Immature natural killer cell (primary cell): ENCODE measurements around the gene ORMDL3. TPM values are rescaled to one million over a fixed set of nuclear protein-coding genes. Genes with fewer than 3 reads are reported as not detected.
A peak's percentile ranks its signal among the peaks of the same experiment; 100 is the strongest.
"Not testable (repeated sequence)": the region's sequence is repeated elsewhere in the genome, so short reads cannot be mapped to it uniquely, and the experiment has no call there.

Experiments
- DNase-seq, 3 donors: peaks; one replicate each; pipeline ENCODE4 v3.0.0; 2022; ENCODE audit warnings: mixed read lengths in 1 of 3
- H3K27ac Mint-ChIP-seq, 6 donors: one replicate each; pipeline ENCODE4 v1.8.0; 2020; ENCODE audit warnings: mixed read lengths in 6 of 6, mild to moderate bottlenecking in 5 of 6, inconsistent platforms in 4 of 6, moderate library complexity in 3 of 6
- H3K27me3 Mint-ChIP-seq, 3 donors: one replicate each; pipeline ENCODE4 v1.8.0; 2020 to 2021; ENCODE audit warnings: low read depth in 3 of 3, mild to moderate bottlenecking in 3 of 3, mixed read lengths in 3 of 3, moderate library complexity in 3 of 3, inconsistent platforms in 1 of 3
- H3K36me3 Mint-ChIP-seq, 3 donors: one replicate each; pipeline ENCODE4 v1.8.0; 2020; ENCODE audit warnings: mixed read lengths in 3 of 3, inconsistent platforms in 2 of 3, mild to moderate bottlenecking in 2 of 3
- H3K4me1 Mint-ChIP-seq, 2 donors: one replicate each; pipeline ENCODE4 v1.8.0; 2020; ENCODE audit warnings: inconsistent platforms in 2 of 2, mild to moderate bottlenecking in 2 of 2, mixed read lengths in 2 of 2, moderate library complexity in 1 of 2
- H3K4me3 Mint-ChIP-seq, 5 donors: one replicate each; pipeline ENCODE4 v1.8.0; 2020; ENCODE audit warnings: mild to moderate bottlenecking in 5 of 5, mixed read lengths in 5 of 5, inconsistent platforms in 3 of 5, moderate library complexity in 3 of 5
- H3K9me3 Mint-ChIP-seq, 6 donors: one replicate each; pipeline ENCODE4 v1.8.0; 2020; ENCODE audit warnings: mild to moderate bottlenecking in 6 of 6, mixed read lengths in 6 of 6, inconsistent platforms in 4 of 6, moderate library complexity in 3 of 6
- polyA plus RNA-seq, 3 donors: library from polyadenylated mRNA; unstranded; fragments of 300-500 nt; fragmentation: Illumina TruSeq; gene quantifications; one replicate each; pipeline ENCODE4 v1.2.3, GENCODE V29; 2021

The ORMDL3 gene
- polyA plus RNA-seq, 3 donors from 2014 or later: 44.1 to 154 (median 63.8) TPM

DNA sequence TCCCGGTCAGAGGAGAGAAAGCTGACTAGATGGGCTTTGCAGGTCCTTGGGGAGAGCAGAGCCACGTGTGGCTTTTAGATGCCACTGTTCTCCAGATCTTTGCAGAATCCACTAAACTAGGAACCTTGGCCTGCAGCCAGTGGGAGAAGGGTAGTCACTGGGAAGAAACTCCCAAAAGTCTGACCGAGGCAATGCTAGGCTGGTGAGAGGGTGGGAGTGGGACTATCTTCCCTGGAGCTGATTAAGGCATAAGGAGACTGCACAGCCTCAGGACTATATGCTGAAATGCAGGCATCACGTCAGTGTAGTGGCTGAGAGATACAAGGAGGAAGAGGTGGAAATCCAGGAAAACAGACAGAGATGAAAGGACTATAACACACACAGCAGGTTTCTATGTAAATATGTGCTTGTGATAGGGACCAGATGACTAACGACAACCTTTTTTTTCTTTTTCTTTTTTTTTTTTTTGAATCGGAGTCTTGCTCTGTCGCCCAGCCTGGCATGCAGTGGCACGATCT lies 33.2 kb upstream of the ORMDL3 start:
- Mint-ChIP-seq H3K4me3 (no peak overlapping the region), H3K27ac (peak overlapping the region in 1 of 6 donors; percentile 77), H3K36me3 (no peaks in the 10 kb centered on the region), H3K27me3 (peaks cover 4 to 5% (median 5%) of the 10 kb centered on the region in 3 donors), H3K9me3 (no peaks in the 10 kb centered on the region), H3K4me1 (peaks cover 7 to 20% of the 10 kb centered on the region in 2 donors)
- no peak for DNase-seq

DNA sequence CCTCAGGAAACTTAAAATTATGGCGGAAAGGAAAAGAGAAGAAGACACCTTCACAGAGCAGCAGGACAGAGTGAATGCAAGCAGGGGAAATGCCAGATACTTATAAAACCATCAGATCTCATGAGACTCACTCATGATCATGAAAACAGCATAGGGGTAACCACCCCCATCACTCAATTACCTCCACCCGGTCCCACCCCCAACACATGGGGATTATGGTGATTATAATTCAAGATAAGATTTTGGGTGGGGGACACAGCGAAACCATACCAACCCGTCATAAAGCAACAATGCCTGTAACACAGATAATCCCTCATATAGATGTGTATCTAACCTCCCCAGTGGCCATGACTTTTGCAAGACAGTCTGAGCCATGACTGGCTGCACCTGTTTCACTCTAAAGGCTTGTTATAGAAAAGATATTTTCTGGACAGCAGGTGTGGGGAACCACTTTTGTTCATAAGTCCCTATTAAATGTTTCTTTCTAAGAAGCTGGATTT lies 28.4 kb upstream of the ORMDL3 start:
- Mint-ChIP-seq H3K27me3 (peaks cover 0 to 2% (median 0%) of the 10 kb centered on the region in 3 donors), H3K4me3 (no peak overlapping the region), H3K36me3 (no peaks in the 10 kb centered on the region), H3K4me1 (peaks cover 20 to 21% of the 10 kb centered on the region in 2 donors), H3K27ac (peak overlapping the region in 1 of 6 donors; percentile 55), H3K9me3 (no peaks in the 10 kb centered on the region)
- DNase-seq: no peak

DNA sequence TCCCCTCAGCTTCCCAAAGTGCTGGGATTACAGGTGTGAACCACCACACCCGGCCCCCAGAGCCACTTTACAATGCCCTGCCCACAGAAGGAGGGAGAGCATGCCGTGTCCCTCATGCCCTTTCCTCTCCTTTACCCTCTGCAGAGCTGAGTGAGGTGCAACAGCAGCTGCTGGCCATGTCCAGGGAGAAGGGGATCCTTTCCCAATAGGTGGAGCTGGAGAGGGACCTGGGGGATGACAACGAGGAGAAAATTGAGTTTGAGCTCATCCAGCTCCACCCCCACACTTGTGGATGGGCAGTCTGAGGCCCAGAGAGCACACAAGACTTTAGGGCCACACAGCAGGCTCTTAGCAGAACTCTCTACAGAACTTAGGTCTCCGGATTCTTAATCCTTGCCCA lies 27.5 kb upstream of the ORMDL3 start:
- peak overlapping the region in 1 of 5 donors; percentile 30 for H3K4me3 Mint-ChIP-seq
- H3K27ac Mint-ChIP-seq: peak overlapping the region in 2 of 6 donors; percentile 45 to 49
- H3K27me3 Mint-ChIP-seq: peaks cover 0 to 2% (median 0%) of the 10 kb centered on the region in 3 donors
- DNase-seq: no peak
- peaks cover 17 to 20% of the 10 kb centered on the region in 2 donors for H3K4me1 Mint-ChIP-seq
- H3K36me3 Mint-ChIP-seq: no peaks in the 10 kb centered on the region
- H3K9me3 Mint-ChIP-seq: no peaks in the 10 kb centered on the region

DNA sequence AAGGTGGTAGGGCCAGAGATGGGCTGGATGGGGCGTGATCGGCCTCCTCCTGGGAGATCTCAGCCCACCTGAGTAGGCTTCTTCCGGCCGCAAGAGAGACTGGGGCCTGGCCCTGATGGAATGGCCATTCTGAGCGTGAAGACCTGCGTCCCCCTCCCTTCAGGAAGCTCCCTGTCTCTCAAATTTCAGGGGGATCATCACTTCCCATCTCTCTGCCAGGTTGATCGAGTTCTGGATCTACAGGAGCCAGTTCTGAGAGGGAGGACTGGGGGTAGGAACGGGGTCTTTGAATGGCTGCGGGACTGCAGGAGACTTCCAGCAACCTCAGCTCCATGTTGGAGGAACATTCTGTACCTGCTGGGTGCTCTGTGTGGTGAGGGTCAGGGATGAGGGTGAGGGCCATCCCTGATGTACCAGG lies 26.1 kb upstream of the ORMDL3 start:
- Mint-ChIP-seq H3K9me3 (no peaks in the 10 kb centered on the region), H3K27ac (peak overlapping the region; percentile 78 to 88 (median 80)), H3K36me3 (no peaks in the 10 kb centered on the region), H3K27me3 (no peaks in the 10 kb centered on the region), H3K4me1 (peaks cover 13 to 14% of the 10 kb centered on the region in 2 donors), H3K4me3 (peak overlapping the region; percentile 71 to 84 (median 76))
- no peak for DNase-seq

DNA sequence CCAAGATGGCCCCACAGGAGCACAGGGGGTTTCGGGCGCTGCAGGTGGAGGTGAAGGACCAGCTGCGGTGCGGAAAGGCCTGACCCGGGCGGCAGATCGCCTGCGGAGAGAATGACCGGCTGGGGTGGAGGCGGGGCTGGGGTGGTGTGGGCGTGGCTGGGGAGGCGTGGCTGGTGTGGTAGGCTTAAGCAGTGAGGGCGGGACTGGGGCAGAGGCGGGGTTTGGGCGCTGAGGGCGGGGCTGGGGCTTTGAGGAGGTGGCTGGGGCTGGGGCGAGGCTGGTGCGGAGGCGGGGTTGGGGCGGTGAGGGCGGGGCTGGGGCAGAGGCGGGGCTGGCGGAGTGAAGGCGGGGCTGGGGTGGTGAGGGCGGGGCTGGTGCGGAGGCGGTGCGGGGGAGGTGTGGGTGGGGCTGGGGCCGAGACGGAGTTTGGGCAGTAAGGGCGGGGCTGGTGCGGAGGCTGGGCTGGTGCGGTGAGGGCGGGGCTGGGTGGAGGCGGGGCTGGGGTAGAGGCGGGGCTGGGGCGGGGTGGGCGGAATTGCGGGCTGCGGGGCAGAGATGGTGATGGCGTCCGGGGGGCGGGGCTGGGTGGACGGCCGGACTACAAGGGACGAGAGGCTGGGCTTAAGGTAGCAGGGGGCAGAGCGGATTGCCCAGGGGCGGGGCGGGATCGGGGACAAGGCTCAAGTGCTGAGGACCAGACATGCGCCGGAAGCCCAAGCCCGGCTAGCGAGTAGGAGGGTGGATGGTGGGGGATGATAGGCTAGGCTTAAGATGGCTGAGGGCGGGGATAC lies 25.5 kb upstream of the ORMDL3 start:
- no peaks in the 10 kb centered on the region for H3K36me3 Mint-ChIP-seq
- no peaks in the 10 kb centered on the region for H3K27me3 Mint-ChIP-seq
- H3K9me3 Mint-ChIP-seq: no peaks in the 10 kb centered on the region
- peak overlapping the region; percentile 78 to 88 (median 80) for H3K27ac Mint-ChIP-seq
- H3K4me3 Mint-ChIP-seq: peak overlapping the region; percentile 73 to 84 (median 78)
- peak; percentile 88 to 92 (median 88) for DNase-seq
- peaks cover 13 to 14% of the 10 kb centered on the region in 2 donors for H3K4me1 Mint-ChIP-seq

DNA sequence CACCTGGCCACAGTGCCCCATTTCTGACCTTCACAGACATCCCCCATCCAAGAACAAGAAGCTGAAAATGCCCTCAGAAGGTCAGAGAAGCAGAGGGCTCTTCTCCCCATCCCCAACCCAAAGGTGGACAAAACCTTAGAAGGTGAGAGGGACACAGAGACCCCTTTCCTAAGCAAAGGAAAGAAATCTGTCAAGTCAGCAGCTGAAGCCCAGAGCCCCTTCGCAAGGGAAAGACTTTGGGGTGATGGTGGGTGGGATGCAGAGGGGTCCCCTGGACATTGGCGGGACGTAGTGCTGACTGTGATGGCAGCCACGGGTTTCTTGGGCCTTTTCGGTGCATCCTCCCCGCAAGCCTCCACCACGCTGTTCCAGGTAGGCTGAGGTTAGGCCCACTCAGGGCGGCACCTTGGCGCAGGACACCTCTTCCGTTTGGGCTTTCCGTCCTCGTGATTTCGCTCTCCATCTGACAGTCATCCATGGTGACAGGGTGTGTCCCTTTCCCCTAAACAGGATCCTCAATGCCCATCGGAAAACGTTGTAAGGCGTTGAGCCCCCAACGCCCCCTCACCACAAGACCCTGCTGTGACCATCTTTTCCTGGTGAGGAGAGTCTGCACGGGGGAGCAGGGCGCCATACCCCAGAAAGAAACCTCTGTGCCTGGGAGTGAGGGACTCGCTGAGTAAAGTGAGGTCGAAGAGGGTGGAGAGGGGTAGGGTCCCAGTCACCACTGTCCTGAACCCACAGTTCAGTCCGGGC lies 24.7 kb upstream of the ORMDL3 start:
- Mint-ChIP-seq H3K27me3 (no peaks in the 10 kb centered on the region), H3K9me3 (no peaks in the 10 kb centered on the region), H3K4me1 (peaks cover 13 to 14% of the 10 kb centered on the region in 2 donors), H3K4me3 (peak overlapping the region; percentile 58 to 78 (median 68)), H3K36me3 (no peaks in the 10 kb centered on the region), H3K27ac (peak overlapping the region in 3 of 6 donors; percentile 40 to 50 (median 48))
- no peak for DNase-seq

DNA sequence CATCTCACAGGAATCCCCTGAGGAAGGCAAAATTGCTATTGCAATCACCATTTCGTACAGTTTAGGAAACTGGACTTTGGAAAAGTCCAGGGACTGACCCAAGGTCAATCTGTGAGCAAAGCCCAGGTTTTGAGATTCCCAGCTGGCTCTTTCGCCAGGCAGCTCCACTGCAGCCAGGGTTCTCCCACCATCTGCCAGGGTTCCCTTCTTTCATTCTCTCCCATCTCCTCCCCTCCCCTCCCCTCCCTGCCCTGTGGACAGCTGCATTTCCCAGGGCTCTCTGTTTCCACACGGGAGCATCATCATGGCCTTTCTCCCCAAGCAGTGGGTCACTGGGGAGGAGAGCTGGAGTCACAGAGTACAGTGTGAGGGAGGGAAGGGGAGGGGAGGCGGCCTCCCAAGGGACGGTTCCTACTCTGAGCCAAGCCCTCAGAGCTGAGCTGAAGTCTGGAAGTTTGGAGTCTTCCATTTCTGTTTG lies 23.5 kb upstream of the ORMDL3 start:
- Mint-ChIP-seq H3K4me1 (peaks cover 13 to 14% of the 10 kb centered on the region in 2 donors), H3K4me3 (peak overlapping the region in 2 of 5 donors; percentile 3 to 38), H3K36me3 (no peaks in the 10 kb centered on the region), H3K27me3 (no peaks in the 10 kb centered on the region), H3K9me3 (no peaks in the 10 kb centered on the region), H3K27ac (peak overlapping the region in 1 of 6 donors; percentile 25)
- no peak for DNase-seq

DNA sequence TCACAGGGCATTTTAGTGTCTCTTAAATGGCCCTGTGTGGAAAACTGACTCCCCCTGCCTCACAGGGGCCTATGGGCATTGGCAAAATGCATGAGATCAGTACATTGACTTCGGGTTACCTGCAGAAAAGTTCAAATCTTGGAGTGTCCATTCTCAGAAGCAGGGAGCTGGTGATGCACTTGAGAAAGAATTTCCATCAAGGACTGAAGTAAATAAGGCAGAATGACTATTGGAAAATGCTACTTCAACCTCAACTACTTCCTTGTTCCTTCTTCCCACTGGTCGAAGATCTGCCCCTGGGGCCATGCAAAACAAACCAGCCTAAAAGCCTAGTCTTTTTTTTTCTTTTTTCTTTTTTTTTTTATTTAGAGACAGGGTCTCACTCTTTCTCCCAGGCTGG lies 21.6 kb upstream of the ORMDL3 start:
- H3K36me3 Mint-ChIP-seq: no peaks in the 10 kb centered on the region
- H3K9me3 Mint-ChIP-seq: no peaks in the 10 kb centered on the region
- no peak for DNase-seq
- H3K27ac Mint-ChIP-seq: peak overlapping the region in 1 of 6 donors; percentile 28
- H3K27me3 Mint-ChIP-seq: no peaks in the 10 kb centered on the region
- peaks cover 13 to 14% of the 10 kb centered on the region in 2 donors for H3K4me1 Mint-ChIP-seq
- H3K4me3 Mint-ChIP-seq: no peak overlapping the region

DNA sequence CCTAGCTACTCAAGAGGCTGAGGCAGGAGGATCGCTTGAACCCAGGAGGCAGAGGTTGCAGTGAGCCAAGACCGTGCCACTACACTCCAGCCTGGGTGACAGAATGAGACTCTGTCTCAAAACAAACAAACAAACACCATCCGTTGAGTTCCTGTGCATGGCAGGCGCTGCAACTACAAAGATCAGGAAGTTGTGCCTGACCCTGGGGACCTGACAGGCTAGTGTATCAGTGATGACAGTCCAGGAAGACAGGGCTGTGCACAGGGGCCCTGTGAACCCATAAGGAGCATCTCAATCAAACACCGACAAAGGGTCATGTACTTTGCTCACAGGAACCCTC lies 21.1 kb upstream of the ORMDL3 start:
- H3K27me3 Mint-ChIP-seq, H3K27ac Mint-ChIP-seq, H3K36me3 Mint-ChIP-seq, H3K9me3 Mint-ChIP-seq, H3K4me3 Mint-ChIP-seq, DNase-seq: not testable (repeated sequence)
- peaks cover 9 to 10% of the 10 kb centered on the region in 2 donors for H3K4me1 Mint-ChIP-seq

DNA sequence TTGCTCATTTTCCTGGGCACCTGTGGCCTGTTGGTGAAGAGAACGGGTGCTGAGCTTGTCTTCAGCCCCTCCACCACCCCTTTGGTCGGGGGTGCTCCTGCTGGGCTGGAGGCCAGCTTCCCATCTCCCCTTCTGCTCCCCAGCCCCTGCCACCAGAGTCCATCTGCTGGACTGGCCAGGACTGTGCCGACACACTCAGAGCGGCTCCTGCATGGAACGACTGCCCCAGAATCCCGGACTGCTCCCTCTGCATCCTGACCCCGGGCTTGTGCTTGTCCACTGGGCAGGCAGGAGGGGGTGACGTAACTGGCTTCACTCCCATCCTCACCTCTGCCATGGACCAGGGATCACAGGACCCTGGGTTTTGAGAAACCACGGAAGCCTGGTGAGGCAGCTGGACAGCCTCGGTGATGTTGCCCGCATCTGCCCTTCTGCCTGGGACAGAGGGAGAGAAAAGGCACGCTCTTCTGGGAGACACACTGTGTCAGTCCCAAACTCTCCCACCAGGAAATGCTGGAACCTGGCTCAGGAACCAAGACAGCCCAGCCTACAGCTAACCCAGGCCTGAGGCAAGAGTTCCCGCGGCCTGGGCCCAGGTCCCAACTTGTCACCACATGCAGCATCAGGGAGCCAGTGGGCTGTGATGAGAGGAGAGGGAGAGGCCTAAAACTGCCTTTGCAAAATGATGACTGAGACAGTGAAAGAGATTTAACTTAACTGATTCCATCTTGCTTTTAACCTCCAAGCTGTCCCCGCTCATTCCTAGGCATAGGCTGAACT lies 19.3 kb upstream of the ORMDL3 start:
- Mint-ChIP-seq H3K4me1 (peaks cover 0 to 2% of the 10 kb centered on the region in 2 donors), H3K4me3 (no peak overlapping the region), H3K9me3 (no peaks in the 10 kb centered on the region), H3K36me3 (no peaks in the 10 kb centered on the region), H3K27me3 (peaks cover 0 to 1% (median 0%) of the 10 kb centered on the region in 3 donors), H3K27ac (no peak overlapping the region)
- no peak for DNase-seq

DNA sequence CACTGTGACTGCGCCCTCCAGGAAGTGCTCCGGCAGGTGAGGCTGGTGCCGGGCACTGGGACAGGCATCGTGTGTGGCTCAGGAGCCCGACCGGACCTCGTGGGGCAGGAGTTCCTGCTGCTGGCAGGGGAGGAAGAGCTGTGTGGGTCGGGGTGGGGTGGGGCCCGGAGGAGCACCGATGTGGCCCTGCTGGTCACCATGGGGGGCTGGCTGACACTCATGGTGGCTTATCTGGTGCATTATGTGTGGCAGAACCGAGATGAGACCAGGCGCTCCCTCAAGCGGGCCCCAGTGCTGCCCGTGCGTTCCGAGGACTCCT lies 17.0 kb upstream of the ORMDL3 start:
- DNase-seq: no peak
- no peaks in the 10 kb centered on the region for H3K4me1 Mint-ChIP-seq
- no peaks in the 10 kb centered on the region for H3K9me3 Mint-ChIP-seq
- H3K4me3 Mint-ChIP-seq: no peak overlapping the region
- H3K27me3 Mint-ChIP-seq: peaks cover 0 to 1% (median 0%) of the 10 kb centered on the region in 3 donors
- no peaks in the 10 kb centered on the region for H3K36me3 Mint-ChIP-seq
- no peak overlapping the region for H3K27ac Mint-ChIP-seq

DNA sequence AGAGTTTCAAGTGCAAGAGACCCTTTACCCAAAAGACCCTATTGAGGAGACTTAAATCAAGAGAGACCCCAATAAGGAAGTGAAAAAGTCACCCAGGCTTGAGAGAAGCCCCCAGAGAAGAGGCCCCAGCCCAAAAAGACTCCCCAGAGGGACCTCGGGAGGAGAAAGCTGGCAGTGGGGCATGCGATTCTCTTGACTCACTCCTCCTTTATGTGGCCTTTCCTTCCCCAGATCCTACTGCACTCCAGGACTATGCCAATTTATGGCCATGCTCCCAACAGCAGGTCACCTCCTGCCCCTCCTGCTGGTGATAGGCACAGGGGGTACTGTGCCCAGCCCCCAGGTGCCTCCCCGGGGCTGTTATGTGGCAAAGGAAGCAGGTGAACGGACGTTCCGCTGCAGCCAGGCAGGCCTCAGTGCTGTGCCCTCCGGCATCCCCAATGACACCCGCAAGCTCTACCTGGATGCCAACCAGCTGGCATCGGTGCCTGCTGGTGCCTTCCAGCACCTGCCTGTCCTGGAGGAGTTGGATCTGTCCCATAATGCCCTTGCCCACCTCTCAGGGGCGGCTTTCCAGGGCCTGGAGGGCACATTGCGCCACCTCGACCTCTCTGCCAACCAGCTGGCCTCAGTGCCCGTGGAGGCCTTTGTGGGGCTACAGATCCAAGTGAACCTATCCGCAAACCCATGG lies 16.4 kb upstream of the ORMDL3 start:
- Mint-ChIP-seq H3K27ac (no peak overlapping the region), H3K27me3 (peaks cover 0 to 1% (median 0%) of the 10 kb centered on the region in 3 donors), H3K9me3 (no peaks in the 10 kb centered on the region), H3K4me1 (no peaks in the 10 kb centered on the region), H3K4me3 (no peak overlapping the region), H3K36me3 (no peaks in the 10 kb centered on the region)
- no peak for DNase-seq
